HG03066 (cell line): Measurements from ENCODE around the gene IGFN1.

Experiments used
- ATAC-seq: cut with Tn5 transposase; IDR thresholded peaks from one replicate; pipeline ENCODE4 v1.9.1; 2021; ENCODE audit warnings: low read depth; ENCODE audit not compliant: unreplicated experiment

IGFN1 gene

DNA sequence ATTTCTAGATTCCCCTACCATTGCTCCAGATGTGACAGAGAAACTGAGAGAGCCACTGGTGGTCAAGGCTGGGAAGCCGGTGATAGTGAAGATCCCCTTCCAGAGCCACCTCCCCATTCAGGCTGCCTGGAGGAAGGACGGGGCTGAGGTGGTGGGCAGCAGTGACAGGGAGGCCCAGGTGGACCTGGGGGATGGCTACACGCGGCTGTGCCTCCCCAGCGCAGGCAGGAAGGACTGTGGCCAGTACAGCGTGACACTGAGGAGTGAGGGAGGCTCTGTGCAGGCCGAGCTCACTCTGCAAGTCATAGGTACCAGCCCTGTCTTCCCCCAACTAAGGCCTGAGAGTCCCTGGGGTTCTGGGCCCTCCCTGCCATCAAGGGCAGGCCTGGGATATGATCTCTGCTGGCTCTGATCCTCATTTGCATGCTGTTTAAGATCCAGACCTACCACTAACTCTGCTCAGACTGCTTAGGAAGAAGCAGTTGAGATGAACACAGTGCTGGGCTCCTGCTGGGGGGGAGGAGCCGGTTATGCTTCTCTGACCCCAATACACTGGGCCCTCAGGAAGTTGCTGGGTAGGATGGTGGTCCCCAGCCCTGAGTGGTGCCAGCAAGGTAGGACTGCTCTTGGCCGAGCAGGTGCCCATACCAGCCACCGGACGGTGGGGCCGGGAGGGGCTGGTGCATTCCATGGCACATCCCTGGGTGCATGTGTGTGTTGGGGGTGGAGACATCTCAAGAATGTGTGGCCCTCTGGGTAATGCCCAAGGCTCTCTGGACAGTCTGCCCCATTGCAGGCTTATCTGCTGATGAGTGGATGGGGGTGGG, 25.1 kb downstream of the IGFN1 start:
- ATAC-seq = no peak

DNA sequence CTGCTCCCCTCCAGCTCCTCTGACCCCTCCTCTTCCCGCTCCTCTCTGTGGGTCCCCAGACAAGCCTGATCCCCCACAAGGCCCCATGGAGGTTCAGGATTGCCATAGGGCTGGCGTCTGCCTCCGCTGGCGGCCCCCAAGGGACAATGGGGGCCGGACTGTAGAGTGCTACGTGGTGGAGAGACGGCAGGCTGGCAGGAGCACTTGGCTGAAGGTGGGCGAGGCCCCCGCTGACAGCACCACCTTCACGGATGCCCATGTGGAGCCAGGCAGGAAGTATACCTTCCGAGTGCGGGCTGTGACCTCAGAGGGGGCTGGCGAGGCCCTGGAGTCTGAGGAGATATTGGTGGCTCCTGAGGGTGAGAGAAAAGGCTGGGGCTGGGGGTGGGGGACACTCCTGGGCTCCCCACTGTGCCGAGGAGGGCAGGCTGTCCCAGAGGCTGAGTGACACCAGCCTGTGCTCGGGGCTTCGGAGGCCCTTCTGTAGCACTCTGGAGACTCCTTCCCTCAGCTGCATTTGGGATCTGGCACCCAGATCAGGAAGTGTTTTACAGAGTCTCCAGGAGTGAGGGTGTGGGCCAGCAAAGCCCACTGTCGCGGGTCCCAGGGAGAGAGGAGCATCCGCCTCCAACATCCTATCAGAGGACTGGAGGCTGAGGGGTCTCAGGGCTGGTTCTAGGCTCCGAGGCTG, 25.9 kb downstream of the IGFN1 start:
- no peak for ATAC-seq

DNA sequence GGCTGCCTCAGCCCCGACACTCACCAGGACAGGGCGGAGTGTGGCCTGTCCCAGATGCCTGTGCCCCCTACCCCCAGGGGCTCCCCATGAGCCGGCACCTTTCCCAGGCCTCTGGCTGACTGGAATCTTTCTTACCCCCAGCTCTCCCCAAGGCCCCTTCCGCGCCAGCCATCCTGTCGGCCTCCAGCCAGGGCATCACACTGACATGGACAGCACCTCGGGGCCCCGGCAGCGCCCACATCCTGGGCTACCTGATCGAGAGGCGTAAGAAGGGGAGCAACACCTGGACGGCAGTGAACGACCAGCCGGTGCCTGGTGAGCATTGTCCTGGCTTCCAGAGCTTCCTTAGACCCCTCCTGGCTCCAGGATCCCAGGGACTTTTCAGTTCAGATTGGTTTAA, 26.5 kb downstream of the IGFN1 start:
- no peak for ATAC-seq

GRCh38 chr1:201217851-201218250, 27.2 kb downstream of the IGFN1 start:
- ATAC-seq = no peak

DNA sequence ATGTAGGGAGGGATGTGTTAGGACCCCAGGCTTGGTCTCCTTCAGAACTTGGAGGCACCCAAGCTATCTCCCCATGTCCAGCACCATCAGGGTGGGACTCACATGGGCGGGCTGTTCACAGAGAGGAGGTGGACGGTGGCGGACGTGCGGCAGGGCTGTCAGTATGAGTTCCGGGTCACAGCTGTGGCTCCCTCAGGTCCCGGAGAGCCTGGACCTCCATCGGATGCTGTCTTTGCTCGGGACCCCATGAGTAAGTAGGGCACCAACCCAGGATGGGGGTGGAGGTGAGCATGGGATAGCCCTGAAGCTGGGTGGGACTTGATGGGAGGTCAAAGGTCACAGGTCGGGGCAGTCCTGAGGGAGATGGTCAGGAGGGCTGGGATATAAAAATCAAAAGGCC, 27.8 kb downstream of the IGFN1 start:
- no peak for ATAC-seq

- no peak for ATAC-seq
Observed at GRCh38 chr1:201219481-201220387, 29.1 kb downstream of the IGFN1 start.

- no peak for ATAC-seq
Observed at GRCh38 chr1:201220388-201220715, 29.7 kb downstream of the IGFN1 start.

DNA sequence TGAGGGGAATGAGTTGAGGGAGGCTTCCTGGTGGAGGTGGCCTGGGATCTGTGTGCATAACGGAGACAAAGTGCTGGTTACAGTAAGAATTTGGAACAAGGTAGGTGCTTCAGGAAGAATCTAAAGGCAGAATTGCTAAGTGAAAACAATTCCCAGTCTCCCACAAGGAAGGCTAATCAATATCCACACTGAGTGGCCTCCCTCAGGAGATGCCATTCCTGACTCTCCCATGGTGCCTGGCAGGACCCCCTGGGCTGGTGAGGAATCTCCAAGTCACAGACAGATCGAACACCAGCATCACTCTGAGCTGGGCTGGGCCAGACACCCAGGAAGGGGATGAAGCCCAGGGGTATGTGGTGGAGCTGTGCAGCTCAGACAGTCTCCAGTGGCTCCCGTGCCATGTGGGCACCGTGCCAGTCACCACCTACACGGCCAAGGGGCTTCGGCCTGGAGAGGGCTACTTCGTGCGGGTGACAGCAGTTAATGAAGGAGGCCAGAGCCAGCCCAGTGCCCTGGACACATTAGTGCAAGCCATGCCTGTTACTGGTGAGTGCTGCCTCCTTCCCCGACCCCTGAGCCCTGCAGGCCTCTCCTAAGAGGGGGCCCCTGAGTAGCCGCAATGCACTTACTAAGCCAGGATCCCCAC, 30.7 kb downstream of the IGFN1 start:
- ATAC-seq = no peak

GRCh38 chr1:201222125-201222524, 31.5 kb downstream of the IGFN1 start:
- ATAC-seq = no peak

- ATAC-seq = no peak
Observed at GRCh38 chr1:201223852-201224665, 33.4 kb downstream of the IGFN1 start.

GRCh38 chr1:201224666-201225370, 34.2 kb downstream of the IGFN1 start:
- no peak for ATAC-seq

DNA sequence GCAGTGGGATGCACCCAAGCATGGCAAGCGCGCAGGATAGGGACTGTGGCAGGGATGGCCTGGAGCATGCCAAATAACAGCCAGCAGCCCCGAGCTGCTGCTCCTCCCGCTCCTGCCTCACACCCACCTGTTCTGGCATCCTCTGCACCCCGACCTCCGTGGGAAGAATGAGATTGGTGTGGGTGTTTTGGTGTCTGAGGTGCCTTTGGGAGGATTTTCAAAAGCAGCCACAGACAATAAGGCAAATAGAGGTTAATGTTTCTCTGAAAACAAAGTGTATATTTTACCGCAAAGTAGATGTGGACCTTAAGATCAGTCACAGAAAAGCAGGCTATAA, 35.5 kb downstream of the IGFN1 start:
- ATAC-seq = no peak

DNA sequence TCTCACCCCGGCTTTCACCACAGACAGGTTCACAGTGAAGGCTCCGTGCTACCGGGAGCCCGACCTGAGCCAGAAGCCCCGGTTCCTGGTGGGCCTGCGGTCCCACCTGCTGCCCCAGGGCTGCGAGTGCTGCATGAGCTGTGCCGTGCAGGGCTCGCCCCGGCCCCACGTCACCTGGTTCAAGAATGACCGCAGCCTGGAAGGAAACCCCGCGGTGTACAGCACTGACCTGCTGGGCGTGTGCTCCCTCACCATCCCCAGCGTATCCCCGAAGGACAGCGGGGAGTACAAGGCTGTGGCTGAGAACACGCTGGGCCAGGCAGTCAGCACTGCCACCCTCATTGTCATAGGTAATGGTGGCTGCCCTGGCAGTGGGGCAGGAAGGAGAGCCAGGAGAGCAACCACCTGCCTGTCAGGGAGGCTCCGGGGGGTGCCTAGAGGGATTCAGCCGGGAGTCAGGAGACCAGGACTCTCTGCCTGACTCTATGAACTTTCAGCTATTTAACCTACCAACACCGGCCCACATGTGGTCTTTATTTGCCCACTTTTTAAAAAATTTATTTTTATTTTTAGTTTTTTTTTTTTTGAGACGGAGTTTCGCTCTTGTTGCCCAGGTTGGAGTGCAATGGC, 36.4 kb downstream of the IGFN1 start:
- ATAC-seq = no peak

DNA sequence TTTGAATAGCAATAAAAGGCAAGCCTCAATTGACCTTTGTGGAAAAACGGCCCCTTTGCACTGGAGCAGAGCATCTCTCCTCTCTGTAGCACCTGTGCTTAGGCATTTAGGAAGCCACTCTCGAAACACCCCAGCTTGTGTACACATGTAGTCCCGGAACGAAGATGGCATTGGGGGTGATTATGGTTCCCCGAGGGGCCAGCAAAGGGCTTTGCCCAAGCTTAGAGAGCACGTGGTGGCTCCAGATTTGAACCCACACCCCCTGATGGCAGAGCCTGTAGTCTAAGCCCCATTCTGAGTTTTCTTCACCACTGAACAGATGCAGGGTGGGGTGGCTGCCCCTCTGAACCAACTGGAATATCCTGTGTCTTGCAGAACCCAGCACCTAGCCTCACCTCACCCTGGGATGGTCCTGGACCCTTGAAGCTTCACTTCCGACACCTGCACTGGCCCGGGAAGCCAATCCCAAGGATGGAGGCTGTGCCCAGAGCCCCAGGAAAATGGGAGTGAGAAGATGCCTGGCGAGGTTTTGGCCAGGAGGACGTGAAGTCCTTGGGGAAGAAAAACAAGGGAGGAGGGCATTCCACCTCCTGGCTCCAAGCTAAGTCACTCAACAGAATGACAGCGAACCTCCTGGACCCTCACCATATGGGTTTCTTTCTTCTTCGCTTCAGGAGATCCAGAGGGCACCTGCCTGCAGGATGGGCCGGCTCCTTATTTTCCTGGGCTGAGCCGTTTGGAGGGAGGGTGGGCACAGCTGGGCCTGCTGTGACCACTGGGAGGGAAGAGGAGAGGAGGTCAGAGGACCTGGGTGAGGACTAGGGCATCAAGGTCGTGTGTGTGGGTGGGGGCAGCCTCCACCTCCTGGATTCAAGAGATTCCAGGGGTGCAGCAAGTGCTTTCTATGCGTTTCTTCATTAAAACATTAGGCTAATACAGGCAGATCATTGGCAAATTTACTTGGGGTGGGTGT, 37.7 kb downstream of the IGFN1 start:
- ATAC-seq = no peak

- no peak for ATAC-seq
Observed at GRCh38 chr1:201229095-201229494, 38.5 kb downstream of the IGFN1 start.

GRCh38 chr1:201229771-201230635, 39.4 kb downstream of the IGFN1 start:
- ATAC-seq = no peak

DNA sequence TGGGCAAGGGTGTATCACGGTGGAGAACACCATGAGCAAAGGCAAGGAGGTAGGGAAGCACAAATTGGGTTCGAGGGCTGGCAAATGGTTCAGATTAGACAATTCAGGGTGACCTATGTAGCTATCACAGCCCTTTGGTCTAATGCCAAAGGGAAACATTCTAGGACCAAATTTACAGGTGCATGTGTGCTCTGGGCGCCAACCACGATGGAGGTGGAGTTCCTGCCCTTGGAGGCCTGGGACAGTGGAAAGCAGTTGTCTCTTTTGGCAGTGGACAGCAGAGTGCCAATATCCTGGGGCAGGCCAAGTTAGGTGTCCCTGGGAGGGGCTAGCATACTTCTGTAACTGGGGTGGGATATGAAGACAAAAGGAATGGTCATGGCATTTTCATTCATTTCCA, 40.1 kb downstream of the IGFN1 start:
- no peak for ATAC-seq
